Upper lobe of left lung (tissue), 6 donors: Measurements from ENCODE around the gene TBC1D1. TPM values are rescaled to one million over a fixed set of nuclear protein-coding genes. Genes with fewer than 3 reads are reported as not detected.

Experiments
- ATAC-seq, 2 donors: fragments of 200-7000 bp; cut with Tn5 transposase; one replicate each; pipeline ENCODE4 v1.9.1; 2022; ENCODE audit warnings: mild to moderate bottlenecking in 2 of 2, moderate library complexity in 2 of 2; ENCODE audit not compliant: low FRiP score in 2 of 2
- DNase-seq, 2 donors: peaks; one replicate each; pipeline ENCODE4 v3.0.0-alpha.2; 2019 to 2020
- H3K27ac ChIP-seq, 4 donors: fragments of 200-600 bp; sonication (generic); one replicate each; pipeline ENCODE4 v1.5.1; 2016 to 2019
- H3K27me3 ChIP-seq, 4 donors: fragments of 200-600 bp; sonication (generic); one replicate each; pipeline ENCODE4 v1.5.1; 2017 to 2019
- H3K36me3 ChIP-seq, 4 donors: fragments of 200-600 bp; sonication (generic); one replicate each; pipeline ENCODE4 v1.5.1; 2016 to 2019
- H3K4me1 ChIP-seq, 4 donors: fragments of 200-600 bp; sonication (generic); one replicate each; pipeline ENCODE4 v1.5.1; 2018 to 2019
- H3K4me3 ChIP-seq, 4 donors: fragments of 200-600 bp; sonication (generic); one replicate each; pipeline ENCODE4 v1.5.1; 2017 to 2019; ENCODE audit warnings: mild to moderate bottlenecking in 2 of 4, moderate library complexity in 1 of 4
- H3K9me3 ChIP-seq, 4 donors: fragments of 200-600 bp; sonication (generic); one replicate each; pipeline ENCODE4 v1.5.1; 2018 to 2019
- EP300 ChIP-seq, 4 donors: sonication (generic); formaldehyde crosslinking; IDR thresholded peaks; one replicate each; pipeline ENCODE4 v1.5.1; 2017; ENCODE audit warnings: antibody characterized with exemption in 4 of 4, control low read depth in 2 of 4
- POLR2A ChIP-seq, 4 donors: fragments of 450-650 bp; IDR thresholded peaks; one replicate each; pipeline ENCODE4 v1.5.1; 2016 to 2017; ENCODE audit warnings: antibody characterized with exemption in 4 of 4, mild to moderate bottlenecking in 2 of 4
- POLR2AphosphoS5 ChIP-seq, 2 donors: sonication (generic); formaldehyde crosslinking; IDR thresholded peaks; one replicate each; pipeline ENCODE4 v1.5.1; 2017; ENCODE audit warnings: antibody characterized with exemption in 2 of 2
- WGBS, 2 donors: methylation state at CpG; one replicate each; pipeline ENCODE4 v1.1.5; 2017 to 2018; 5-methylcytosine and 5-hydroxymethylcytosine counted together
- total RNA-seq, 6 donors: library from RNA; depleted of rRNA in 4 of 6; stranded (reverse); fragments of >200 nt in 4 of 6; gene quantifications; one replicate each; pipeline versions ENCODE4 v1.1.0 to v1.2.1, GENCODE V29; 2016 to 2021
- TF ChIP-seq, protein P1 (sequence below), 6 experiments: fragments of 450-650 bp in 4 of 6; fragments of 200-600 bp in 2 of 6; sonication (generic) in 2 of 6; IDR thresholded peaks; one replicate each; pipeline ENCODE4 v1.5.1; 2016 to 2019; ENCODE audit warnings: antibody characterized with exemption in 6 of 6
- donor health status: DM: no; HTN: no; CAD: no; lungs with moderate emphysema.
- donor health status: DM: no; HTN: yes; CAD: no; lungs with severe emphysema.

Gene TBC1D1
- total RNA-seq, 6 donors from 2014 or later = 45.1 to 68.1 (median 58.0) TPM

DNA sequence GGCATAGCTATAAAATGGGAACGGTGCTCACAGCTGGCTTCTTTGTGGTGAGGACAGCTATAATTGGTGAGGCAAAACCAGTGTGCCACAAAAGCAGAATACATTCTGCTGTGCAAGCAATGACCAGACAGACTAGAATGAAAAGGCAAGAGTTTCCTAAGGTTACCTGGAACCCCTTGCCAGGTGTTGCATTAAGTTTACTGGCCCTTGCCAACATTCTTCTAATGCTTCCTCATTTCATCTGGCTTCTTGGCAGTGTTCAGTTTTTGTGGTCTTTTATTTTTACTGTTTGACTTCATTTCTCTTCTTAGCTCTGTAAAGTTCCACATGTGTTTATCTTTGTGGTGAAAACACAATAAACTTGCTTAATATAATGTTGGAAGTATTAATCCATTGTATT lies 200.8 kb downstream of the TBC1D1 start:
- WGBS, 2 donors = 67% methylated on average over 1 of the region's 1 CpG
- no peaks in the 10 kb centered on the region for H3K27me3 ChIP-seq
- DNase-seq (no peak), ATAC-seq (no peak)
- H3K27ac ChIP-seq = no peak overlapping the region
- no peak overlapping the region for H3K4me3 ChIP-seq
- peaks cover 0 to 29% (median 12%) of the 10 kb centered on the region in 4 donors for H3K36me3 ChIP-seq
- H3K4me1 ChIP-seq = no peaks in the 10 kb centered on the region
- TF ChIP-seq POLR2A (IDR thresholded peaks at IDR 0.05) (no peak), EP300 (IDR thresholded peaks at IDR 0.05) (no peak), POLR2AphosphoS5 (IDR thresholded peaks at IDR 0.05) (no peak)
- TF ChIP-seq, protein P1, sequence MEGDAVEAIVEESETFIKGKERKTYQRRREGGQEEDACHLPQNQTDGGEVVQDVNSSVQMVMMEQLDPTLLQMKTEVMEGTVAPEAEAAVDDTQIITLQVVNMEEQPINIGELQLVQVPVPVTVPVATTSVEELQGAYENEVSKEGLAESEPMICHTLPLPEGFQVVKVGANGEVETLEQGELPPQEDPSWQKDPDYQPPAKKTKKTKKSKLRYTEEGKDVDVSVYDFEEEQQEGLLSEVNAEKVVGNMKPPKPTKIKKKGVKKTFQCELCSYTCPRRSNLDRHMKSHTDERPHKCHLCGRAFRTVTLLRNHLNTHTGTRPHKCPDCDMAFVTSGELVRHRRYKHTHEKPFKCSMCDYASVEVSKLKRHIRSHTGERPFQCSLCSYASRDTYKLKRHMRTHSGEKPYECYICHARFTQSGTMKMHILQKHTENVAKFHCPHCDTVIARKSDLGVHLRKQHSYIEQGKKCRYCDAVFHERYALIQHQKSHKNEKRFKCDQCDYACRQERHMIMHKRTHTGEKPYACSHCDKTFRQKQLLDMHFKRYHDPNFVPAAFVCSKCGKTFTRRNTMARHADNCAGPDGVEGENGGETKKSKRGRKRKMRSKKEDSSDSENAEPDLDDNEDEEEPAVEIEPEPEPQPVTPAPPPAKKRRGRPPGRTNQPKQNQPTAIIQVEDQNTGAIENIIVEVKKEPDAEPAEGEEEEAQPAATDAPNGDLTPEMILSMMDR (IDR thresholded peaks at IDR 0.05) = no peak
- H3K9me3 ChIP-seq = no peaks in the 10 kb centered on the region

- no peak for DNase-seq
These were observed 201.8 kb downstream of the TBC1D1 start for GRCh38 chr4:38092701-38093100.

DNA sequence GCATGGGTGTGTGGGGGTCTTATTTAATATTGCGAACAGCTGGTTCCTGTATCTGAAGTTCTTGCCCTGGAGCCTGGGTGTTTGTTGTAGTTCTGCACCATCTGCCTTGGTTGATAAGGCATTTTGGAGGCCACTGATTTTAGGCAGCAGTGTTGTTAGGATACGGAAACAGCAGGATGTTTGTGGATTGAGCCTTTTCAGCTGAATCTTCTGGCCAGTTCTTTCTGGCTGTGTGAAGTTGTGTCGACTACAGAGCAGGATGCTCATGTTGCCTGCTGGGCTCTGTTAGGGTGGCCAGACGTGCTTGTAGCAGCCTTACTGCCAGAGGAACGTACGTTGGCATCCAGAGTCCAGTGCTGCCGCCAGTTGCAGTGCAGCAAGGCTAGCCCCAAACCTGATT lies 203.5 kb downstream of the TBC1D1 start:
- Histone ChIP-seq H3K27me3 (no peaks in the 10 kb centered on the region), H3K27ac (no peak overlapping the region), H3K4me1 (peaks cover 0 to 3% (median 0%) of the 10 kb centered on the region in 4 donors), H3K9me3 (no peaks in the 10 kb centered on the region), H3K36me3 (peaks cover 0 to 52% (median 16%) of the 10 kb centered on the region in 4 donors), H3K4me3 (no peak overlapping the region)
- TF ChIP-seq POLR2A (IDR thresholded peaks at IDR 0.05) (no peak), POLR2AphosphoS5 (IDR thresholded peaks at IDR 0.05) (no peak), EP300 (IDR thresholded peaks at IDR 0.05) (no peak)
- TF ChIP-seq, protein P1 (IDR thresholded peaks at IDR 0.05) = no peak
- no peak for ATAC-seq
- DNase-seq = no peak
- 66 to 67% methylated on average over 6 to 7 of the region's 7 CpGs for WGBS, 2 donors

More at GRCh38 chr4:38092701-38093100, 201.8 kb downstream of the TBC1D1 start:
- no peak for ATAC-seq
- TF ChIP-seq, protein P1 (IDR thresholded peaks at IDR 0.05) = no peak
- no peak for TF ChIP-seq POLR2AphosphoS5 (IDR thresholded peaks at IDR 0.05)
- no peak for TF ChIP-seq POLR2A (IDR thresholded peaks at IDR 0.05)
- no peak for TF ChIP-seq EP300 (IDR thresholded peaks at IDR 0.05)
- Histone ChIP-seq H3K4me3 (no peak overlapping the region), H3K27ac (no peak overlapping the region), H3K27me3 (no peaks in the 10 kb centered on the region), H3K4me1 (no peaks in the 10 kb centered on the region), H3K9me3 (no peaks in the 10 kb centered on the region), H3K36me3 (peaks cover 0 to 37% (median 12%) of the 10 kb centered on the region in 4 donors)
- WGBS, 2 donors = 87 to 89% methylated on average over 3 of the region's 3 CpGs

GRCh38 chr4:38095691-38096090 lies 204.8 kb downstream of the TBC1D1 start:
- Histone ChIP-seq H3K4me3 (no peak overlapping the region), H3K27me3 (no peaks in the 10 kb centered on the region), H3K27ac (no peak overlapping the region), H3K4me1 (peaks cover 0 to 4% (median 0%) of the 10 kb centered on the region in 4 donors), H3K9me3 (no peaks in the 10 kb centered on the region), H3K36me3 (peaks cover 0 to 55% (median 13%) of the 10 kb centered on the region in 4 donors)
- no peak for TF ChIP-seq POLR2AphosphoS5 (IDR thresholded peaks at IDR 0.05)
- no peak for ATAC-seq
- WGBS, 2 donors = 95 to 96% methylated on average over 8 of the region's 8 CpGs
- no peak for DNase-seq

GRCh38 chr4:38097818-38098217 lies 206.9 kb downstream of the TBC1D1 start:
- no peak for ATAC-seq
- Histone ChIP-seq H3K4me1 (peaks cover 0 to 4% (median 0%) of the 10 kb centered on the region in 4 donors), H3K4me3 (no peak overlapping the region), H3K27me3 (no peaks in the 10 kb centered on the region), H3K9me3 (no peaks in the 10 kb centered on the region), H3K36me3 (peaks cover 0 to 65% (median 10%) of the 10 kb centered on the region in 4 donors), H3K27ac (no peak overlapping the region)
- WGBS, 2 donors = 94 to 97% methylated on average over 4 of the region's 4 CpGs
- DNase-seq = no peak
- TF ChIP-seq POLR2AphosphoS5 (IDR thresholded peaks at IDR 0.05) (no peak), EP300 (IDR thresholded peaks at IDR 0.05) (no peak), POLR2A (IDR thresholded peaks at IDR 0.05) (no peak)
- TF ChIP-seq, protein P1 (IDR thresholded peaks at IDR 0.05) = no peak
